ENCODE measurements around the gene PSMC3IP.
A peak's percentile ranks its signal among the peaks of the same experiment; 100 is the strongest.
"Not testable (repeated sequence)": the region's sequence is repeated elsewhere in the genome, so short reads cannot be mapped to it uniquely, and the experiment has no call there.

The PSMC3IP gene, protein sequence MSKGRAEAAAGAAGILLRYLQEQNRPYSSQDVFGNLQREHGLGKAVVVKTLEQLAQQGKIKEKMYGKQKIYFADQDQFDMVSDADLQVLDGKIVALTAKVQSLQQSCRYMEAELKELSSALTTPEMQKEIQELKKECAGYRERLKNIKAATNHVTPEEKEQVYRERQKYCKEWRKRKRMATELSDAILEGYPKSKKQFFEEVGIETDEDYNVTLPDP

DNA sequence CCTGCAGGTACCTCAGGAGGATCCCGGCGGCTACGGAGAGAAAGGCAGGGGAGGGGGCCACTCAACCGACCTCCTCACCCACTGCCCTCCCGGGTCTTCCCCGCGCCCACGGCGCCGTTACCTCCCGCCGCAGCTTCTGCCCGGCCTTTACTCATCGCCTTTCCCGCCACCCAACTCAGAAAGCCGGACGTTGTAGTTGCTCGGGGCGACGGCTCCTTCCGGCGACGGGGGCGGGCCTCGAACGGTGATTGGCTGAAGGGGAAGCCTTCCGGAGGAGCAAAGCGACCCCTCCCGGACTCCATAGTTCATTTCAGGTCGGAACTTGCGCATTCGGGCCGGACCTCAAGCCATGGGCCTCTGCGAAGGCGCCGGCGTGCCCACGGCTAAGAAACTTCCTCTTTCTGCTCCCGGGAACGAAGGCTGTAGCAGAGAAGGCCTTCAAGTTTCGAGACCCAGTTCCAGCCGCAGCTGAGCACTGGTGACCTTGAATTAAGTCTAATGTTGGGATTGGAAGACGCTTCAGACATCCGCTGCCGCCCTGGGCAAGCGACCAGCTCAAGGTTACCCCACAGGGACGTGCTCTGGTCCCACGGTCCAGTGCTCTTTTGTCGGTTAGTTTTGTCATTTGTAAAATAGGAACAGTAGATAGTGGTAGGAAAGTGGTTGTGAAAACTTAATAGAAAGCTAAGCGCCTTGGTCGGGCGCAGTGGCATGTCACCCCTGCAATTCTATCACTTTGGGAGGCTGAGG lies at the start of gene PSMC3IP:
PSMC3IP (minus strand) TSS at position 198 of the 750 bp plus-strand sequence; CDS start at position 155, 43 bp downstream.
- H3K27ac ChIP-seq = peak within 1 kb of the TSS; percentile 75
- peaks cover 44% of the 10 kb centered on the region for H3K36me3 ChIP-seq (ENCODE audit: insufficient read depth, low read length)
- H3K9me3 ChIP-seq (ENCODE audit: low read depth, low read length) = no peaks in the 10 kb centered on the region
- TF ChIP-seq EZH2 (IDR thresholded peaks at IDR 0.05) (no peak), POLR2AphosphoS5 (IDR thresholded peaks at IDR 0.05; ENCODE audit: borderline replicate concordance, low read depth, low read length) (peak; percentile 87)
- peak within 1 kb of the TSS; percentile 88 for H3K4me3 ChIP-seq
- peak within 1 kb of the TSS; percentile 90 for H3K9ac ChIP-seq (ENCODE audit: insufficient read length)
- peak; percentile 50 for DNase-seq (ENCODE audit: low read depth, low spot score)

GRCh38 chr17:42623732-42624596 lies 46.4 kb upstream of the PSMC3IP start:
- DNase-seq (ENCODE audit: low read depth, low spot score) = no peak
- no peak overlapping the region for H3K4me3 ChIP-seq
- no peaks in the 10 kb centered on the region for H3K9me3 ChIP-seq (ENCODE audit: low read depth, low read length)
- no peaks in the 10 kb centered on the region for H3K36me3 ChIP-seq (ENCODE audit: insufficient read depth, low read length)
- H3K9ac ChIP-seq (ENCODE audit: insufficient read length) = no peak overlapping the region
- H3K27ac ChIP-seq = no peak overlapping the region
- no peak for TF ChIP-seq FOXP2 (optimal IDR thresholded peaks at IDR 0.05; ENCODE audit: control extremely low read depth, extremely low read length, insufficient read depth)
- no peak for TF ChIP-seq POLR2AphosphoS5 (IDR thresholded peaks at IDR 0.05; ENCODE audit: borderline replicate concordance, low read depth, low read length)

DNA sequence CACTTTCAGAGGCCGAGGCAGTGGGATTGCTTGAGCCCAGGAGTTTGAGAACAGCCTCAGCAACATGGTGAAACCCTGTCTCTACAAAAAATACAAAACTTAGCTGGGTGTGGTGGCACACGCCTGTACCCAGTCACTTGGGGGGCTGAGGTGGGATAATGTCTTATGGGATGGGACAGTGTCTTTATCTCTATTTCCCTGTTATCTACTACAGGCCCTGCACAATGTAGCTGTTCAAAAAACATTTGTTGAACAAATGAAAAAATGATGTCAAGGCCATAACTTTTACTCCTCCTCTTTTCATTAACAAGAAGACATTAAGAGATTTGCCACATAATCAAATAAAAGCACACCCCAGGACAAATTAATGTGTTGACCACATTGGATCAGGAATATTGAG lies 45.7 kb upstream of the PSMC3IP start:
- no peak for TF ChIP-seq EZH2 (IDR thresholded peaks at IDR 0.05)
- TF ChIP-seq POLR2AphosphoS5 (IDR thresholded peaks at IDR 0.05; ENCODE audit: borderline replicate concordance, low read depth, low read length) = no peak
- TF ChIP-seq FOXP2 (optimal IDR thresholded peaks at IDR 0.05; ENCODE audit: control extremely low read depth, extremely low read length, insufficient read depth) = no peak
- no peak overlapping the region for H3K4me3 ChIP-seq
- H3K9ac ChIP-seq (ENCODE audit: insufficient read length) = no peak overlapping the region

GRCh38 chr17:42621987-42622386 lies 44.5 kb upstream of the PSMC3IP start:
- H3K9ac ChIP-seq (ENCODE audit: insufficient read length); DNase-seq (ENCODE audit: low read depth, low spot score); H3K9me3 ChIP-seq (ENCODE audit: low read depth, low read length); H3K4me3 ChIP-seq; H3K36me3 ChIP-seq (ENCODE audit: insufficient read depth, low read length); H3K27ac ChIP-seq: not testable (repeated sequence)

More for the DNA sequence above, 45.7 kb upstream of the PSMC3IP start:
- H3K27ac ChIP-seq = no peak overlapping the region
- DNase-seq (ENCODE audit: low read depth, low spot score) = no peak
- no peaks in the 10 kb centered on the region for H3K36me3 ChIP-seq (ENCODE audit: insufficient read depth, low read length)
- no peaks in the 10 kb centered on the region for H3K9me3 ChIP-seq (ENCODE audit: low read depth, low read length)

DNA sequence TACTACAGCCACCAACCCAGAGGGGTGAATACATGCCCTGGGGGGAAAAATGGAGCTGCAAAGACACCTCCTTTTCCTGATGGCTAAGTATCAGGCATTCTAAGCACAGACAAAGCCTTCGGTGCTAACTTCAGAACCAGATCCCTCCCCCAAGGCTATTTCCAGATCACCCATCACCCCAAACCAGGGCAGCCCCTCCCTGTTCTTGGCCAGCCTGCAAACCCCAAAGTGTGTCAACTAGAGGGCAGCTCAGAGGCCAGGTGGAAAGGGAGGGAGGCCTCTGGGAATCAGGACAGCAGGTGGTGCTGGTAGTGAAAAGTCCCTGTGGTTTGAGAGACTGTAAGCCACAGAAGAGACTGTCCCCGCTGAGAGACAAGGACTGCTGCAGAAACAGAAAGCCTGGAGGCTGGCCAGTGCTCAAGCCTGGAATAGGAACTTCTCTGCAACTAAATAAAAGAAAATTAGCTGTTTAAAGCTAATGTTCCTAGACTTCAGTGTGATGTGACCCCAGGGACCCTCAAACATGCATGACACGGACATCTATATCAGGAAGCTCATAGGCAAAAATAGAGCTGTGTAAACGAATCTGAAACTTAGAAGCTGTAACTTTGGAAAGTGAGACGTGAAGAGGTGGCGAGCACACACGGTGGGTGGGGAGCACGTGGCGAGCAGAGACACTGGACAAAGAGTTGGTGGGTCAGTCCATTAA lies 41.1 kb upstream of the PSMC3IP start:
- Histone ChIP-seq H3K9me3 (ENCODE audit: low read depth, low read length) (no peaks in the 10 kb centered on the region), H3K9ac (ENCODE audit: insufficient read length) (no peak overlapping the region), H3K27ac (no peak overlapping the region), H3K36me3 (ENCODE audit: insufficient read depth, low read length) (peaks cover 23% of the 10 kb centered on the region), H3K4me3 (no peak overlapping the region)
- TF ChIP-seq POLR2AphosphoS5 (IDR thresholded peaks at IDR 0.05; ENCODE audit: borderline replicate concordance, low read depth, low read length) (no peak), FOXP2 (optimal IDR thresholded peaks at IDR 0.05; ENCODE audit: control extremely low read depth, extremely low read length, insufficient read depth) (no peak), EZH2 (IDR thresholded peaks at IDR 0.05) (no peak)
- DNase-seq (ENCODE audit: low read depth, low spot score) = no peak

GRCh38 chr17:42617956-42618431 lies 40.5 kb upstream of the PSMC3IP start:
- Histone ChIP-seq H3K9ac (ENCODE audit: insufficient read length) (no peak overlapping the region), H3K9me3 (ENCODE audit: low read depth, low read length) (no peaks in the 10 kb centered on the region), H3K27ac (no peak overlapping the region), H3K36me3 (ENCODE audit: insufficient read depth, low read length) (peaks cover 29% of the 10 kb centered on the region), H3K4me3 (no peak overlapping the region)
- TF ChIP-seq POLR2AphosphoS5 (IDR thresholded peaks at IDR 0.05; ENCODE audit: borderline replicate concordance, low read depth, low read length) (no peak), FOXP2 (optimal IDR thresholded peaks at IDR 0.05; ENCODE audit: control extremely low read depth, extremely low read length, insufficient read depth) (no peak), EZH2 (IDR thresholded peaks at IDR 0.05) (no peak)
- no peak for DNase-seq (ENCODE audit: low read depth, low spot score)

- H3K36me3 ChIP-seq (ENCODE audit: insufficient read depth, low read length) = peaks cover 41% of the 10 kb centered on the region
- no peak overlapping the region for H3K9ac ChIP-seq (ENCODE audit: insufficient read length)
- H3K27ac ChIP-seq = no peak overlapping the region
- no peaks in the 10 kb centered on the region for H3K9me3 ChIP-seq (ENCODE audit: low read depth, low read length)
- H3K4me3 ChIP-seq = no peak overlapping the region
- no peak for DNase-seq (ENCODE audit: low read depth, low spot score)
- TF ChIP-seq POLR2AphosphoS5 (IDR thresholded peaks at IDR 0.05; ENCODE audit: borderline replicate concordance, low read depth, low read length) = no peak
- TF ChIP-seq FOXP2 (optimal IDR thresholded peaks at IDR 0.05; ENCODE audit: control extremely low read depth, extremely low read length, insufficient read depth) = no peak
- no peak for TF ChIP-seq EZH2 (IDR thresholded peaks at IDR 0.05)
Measured at GRCh38 chr17:42613699-42614295, 36.3 kb upstream of the PSMC3IP start.

All from SK-N-MC (cell line).